Left colon (tissue), 2 donors: ENCODE data around the gene GFAP. TPM values are rescaled to one million over a fixed set of nuclear protein-coding genes. Genes with fewer than 3 reads are reported as not detected.

Source experiments
- ATAC-seq: fragments of 200-7000 bp; cut with Tn5 transposase; one replicate; pipeline ENCODE4 v1.9.1; 2020; ENCODE audit warnings: mild to moderate bottlenecking, moderate library complexity
- DNase-seq, 2 donors: peaks; one replicate each; pipeline ENCODE4 v3.0.0-alpha.2; 2020
- intact Hi-C, 2 donors: fragments of 100-400 bp; cut with DNase I in 1 of 2; cut with micrococcal nuclease in 1 of 2; formaldehyde crosslinking; loops; one replicate each; pipeline versions ENCODE4 v1.11.2 to v1.14.0; 2022; cut with DNase I, micrococcal nuclease
- total RNA-seq, 2 donors: library from RNA; stranded (reverse); fragmentation: NEBNext Ultra II Directional; extraction: Animal tissue kit (Norgen Biotek cat#: 25700); gene quantifications; one replicate each; pipeline ENCODE4 v1.2.1, GENCODE V29; 2021
- donor health status: DM: no; HTN: no; CAD: no.
- donor health status: DM: yes; HTN: yes; CAD: no.

Gene GFAP
- total RNA-seq, 2 donors from 2014 or later = 0.11 to 0.37 TPM

- peak; percentile 69 to 78 for DNase-seq
- intact Hi-C loops = loop anchor here (2.0 to 10.0 kb wide), 3 partner anchors 95 to 185 kb away; no protein-coding TSS in a partner anchor
- ATAC-seq = peak; percentile 97
Observed at GRCh38 chr17:44919885-44920564, 4.7 kb upstream of the GFAP start.

- DNase-seq = no peak
- no peak for ATAC-seq
- intact Hi-C loops = loop anchor here in 1 of 2 donors (10.0 kb wide), 1 partner anchor 185 kb away; no protein-coding TSS in a partner anchor
Observed at GRCh38 chr17:44919411-44919810, 4.1 kb upstream of the GFAP start.

DNA sequence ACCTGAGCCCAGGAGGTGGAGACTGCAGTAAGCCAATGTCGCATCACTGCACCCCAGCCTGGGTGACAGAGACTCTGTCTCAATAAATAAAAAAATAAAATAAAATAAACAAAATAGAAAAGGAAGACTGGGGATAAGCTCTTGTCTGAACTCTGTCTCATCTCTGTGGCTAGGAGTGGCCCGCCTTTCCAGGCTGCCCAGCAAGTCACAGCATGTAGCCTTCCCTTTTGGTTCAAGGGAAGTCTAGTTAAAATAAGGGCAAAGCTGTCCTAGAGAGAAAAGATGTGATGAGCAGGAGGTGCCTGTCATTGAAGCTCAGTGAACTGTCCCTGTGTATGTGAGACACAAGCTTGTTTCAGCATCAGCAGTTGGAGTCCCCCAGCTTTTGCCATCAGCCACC is 2.7 kb upstream of the GFAP start:
- intact Hi-C loops = loop anchor here in 1 of 2 donors (10.0 kb wide), 1 partner anchor 187 kb away; no protein-coding TSS in a partner anchor

GRCh38 chr17:44917456-44917855 is 2.2 kb upstream of the GFAP start:
- DNase-seq = peak in 1 of 2 donors; percentile 14
- intact Hi-C loops = loop anchor here in 1 of 2 donors (10.0 kb wide), 1 partner anchor 187 kb away; no protein-coding TSS in a partner anchor
- no peak for ATAC-seq

More for the DNA sequence above, 2.7 kb upstream of the GFAP start:
- DNase-seq (no peak), ATAC-seq (no peak)

DNA sequence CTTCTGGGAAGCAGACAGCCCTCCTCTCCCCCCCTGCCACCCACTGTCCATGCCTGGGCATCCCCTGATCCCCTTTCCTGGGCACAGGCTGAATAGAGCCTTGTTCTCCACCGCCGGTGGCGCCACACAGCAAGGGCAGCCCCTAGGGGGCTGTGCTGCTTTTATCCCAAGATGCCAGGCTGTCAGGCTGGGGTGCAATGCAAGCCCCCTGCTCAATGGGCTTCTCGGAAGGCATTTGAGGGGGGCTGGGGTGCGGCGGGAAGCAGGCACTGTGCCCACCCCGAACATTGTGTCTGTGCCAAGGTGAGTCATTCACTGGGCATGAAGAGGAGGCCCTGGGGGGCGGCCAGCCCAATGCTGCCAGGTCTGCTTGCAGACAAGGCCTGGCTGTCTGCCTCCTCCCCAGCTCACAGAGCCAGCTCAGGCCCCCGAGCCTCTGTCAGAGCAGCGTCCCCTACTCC is 1.5 kb upstream of the GFAP start:
- no peak for ATAC-seq
- peak in 1 of 2 donors; percentile 32 for DNase-seq
- intact Hi-C loops = loop anchor here in 1 of 2 donors (10.0 kb wide), 1 partner anchor 188 kb away; no protein-coding TSS in a partner anchor

DNA sequence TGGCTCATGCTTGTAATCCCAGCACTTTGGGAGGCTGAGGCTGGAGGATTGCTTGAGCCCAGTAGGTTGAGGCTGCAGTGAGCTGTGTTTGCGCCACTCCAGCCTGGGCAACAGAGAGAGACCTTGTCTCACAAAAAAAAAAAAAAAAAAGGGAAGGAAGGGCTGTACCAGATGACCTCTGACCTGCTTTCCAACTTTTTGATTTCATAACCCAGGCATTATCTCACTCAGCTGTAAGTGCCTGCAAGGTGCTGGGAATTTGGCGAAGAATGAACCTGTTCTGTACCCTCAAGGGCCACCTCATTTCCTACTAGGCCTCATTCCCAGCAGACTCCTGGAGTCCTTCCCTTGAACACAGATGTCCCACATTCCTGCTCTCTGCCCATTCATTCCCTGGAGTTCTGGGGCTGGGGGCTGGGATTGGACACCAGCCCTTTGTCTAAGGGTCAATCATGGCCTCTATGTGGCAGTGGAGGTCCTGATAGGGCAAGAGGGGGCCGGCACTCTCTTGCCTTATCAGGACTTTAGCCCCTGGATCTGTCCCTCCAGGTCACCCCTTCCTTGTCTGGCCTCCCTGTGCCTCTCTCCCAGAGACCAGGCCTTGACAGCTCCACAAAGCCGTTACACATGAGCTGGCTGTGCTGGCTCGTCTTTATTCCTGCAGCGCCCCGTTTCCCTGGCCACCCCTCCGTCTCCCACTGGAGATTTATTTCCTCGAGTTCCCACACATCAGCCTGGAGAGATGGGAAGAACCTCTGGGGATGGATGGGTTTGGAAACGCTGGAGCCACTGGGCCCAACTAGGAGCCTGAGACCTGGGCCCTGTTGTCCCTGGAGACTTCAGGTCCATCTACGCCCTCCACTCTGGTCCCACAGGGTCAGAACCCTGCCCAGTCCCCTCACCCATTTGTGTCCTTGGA is 821 bp upstream of the GFAP start:
- intact Hi-C loops = loop anchor here in 1 of 2 donors (10.0 kb wide), 1 partner anchor 189 kb away; no protein-coding TSS in a partner anchor
- peak in 1 of 2 donors; percentile 20 for DNase-seq
- ATAC-seq = no peak

GRCh38 chr17:44914698-44915271 is 515 bp downstream of the GFAP start:
- no peak for ATAC-seq
- intact Hi-C loops = loop anchor here in 1 of 2 donors (10.0 kb wide), 1 partner anchor 190 kb away; no protein-coding TSS in a partner anchor
- peak in 1 of 2 donors; percentile 24 for DNase-seq

- ATAC-seq (no peak), DNase-seq (no peak)
- intact Hi-C loops = loop anchor here in 1 of 2 donors (10.0 kb wide), 1 partner anchor 191 kb away; no protein-coding TSS in a partner anchor
Observed at GRCh38 chr17:44914148-44914547, 1.2 kb downstream of the GFAP start.

DNA sequence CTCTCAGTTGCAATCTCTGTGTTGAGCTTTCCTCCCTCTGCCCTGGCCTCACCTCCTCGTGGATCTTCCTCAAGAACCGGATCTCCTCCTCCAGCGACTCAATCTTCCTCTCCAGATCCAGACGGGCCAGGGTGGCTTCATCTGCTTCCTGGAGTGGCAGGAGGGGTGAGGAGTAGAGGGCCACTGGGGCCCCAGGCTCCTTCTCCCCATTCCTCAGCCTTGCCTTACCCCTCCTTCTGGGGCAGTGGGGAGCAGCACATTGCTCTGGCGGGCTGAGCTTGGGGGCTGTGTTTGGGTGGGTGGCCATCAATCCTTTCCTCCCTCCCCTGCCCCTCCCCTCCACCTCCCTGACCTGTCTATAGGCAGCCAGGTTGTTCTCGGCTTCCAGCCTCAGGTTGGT is 1.6 kb downstream of the GFAP start:
- intact Hi-C loops = loop anchor here in 1 of 2 donors (10.0 kb wide), 1 partner anchor 191 kb away; no protein-coding TSS in a partner anchor
- DNase-seq (peak in 1 of 2 donors; percentile 11), ATAC-seq (no peak)

GRCh38 chr17:44912763-44913544 is 2.3 kb downstream of the GFAP start:
- intact Hi-C loops = loop anchor here in 1 of 2 donors (10.0 kb wide), 1 partner anchor 192 kb away; no protein-coding TSS in a partner anchor
- no peak for DNase-seq
- no peak for ATAC-seq

DNA sequence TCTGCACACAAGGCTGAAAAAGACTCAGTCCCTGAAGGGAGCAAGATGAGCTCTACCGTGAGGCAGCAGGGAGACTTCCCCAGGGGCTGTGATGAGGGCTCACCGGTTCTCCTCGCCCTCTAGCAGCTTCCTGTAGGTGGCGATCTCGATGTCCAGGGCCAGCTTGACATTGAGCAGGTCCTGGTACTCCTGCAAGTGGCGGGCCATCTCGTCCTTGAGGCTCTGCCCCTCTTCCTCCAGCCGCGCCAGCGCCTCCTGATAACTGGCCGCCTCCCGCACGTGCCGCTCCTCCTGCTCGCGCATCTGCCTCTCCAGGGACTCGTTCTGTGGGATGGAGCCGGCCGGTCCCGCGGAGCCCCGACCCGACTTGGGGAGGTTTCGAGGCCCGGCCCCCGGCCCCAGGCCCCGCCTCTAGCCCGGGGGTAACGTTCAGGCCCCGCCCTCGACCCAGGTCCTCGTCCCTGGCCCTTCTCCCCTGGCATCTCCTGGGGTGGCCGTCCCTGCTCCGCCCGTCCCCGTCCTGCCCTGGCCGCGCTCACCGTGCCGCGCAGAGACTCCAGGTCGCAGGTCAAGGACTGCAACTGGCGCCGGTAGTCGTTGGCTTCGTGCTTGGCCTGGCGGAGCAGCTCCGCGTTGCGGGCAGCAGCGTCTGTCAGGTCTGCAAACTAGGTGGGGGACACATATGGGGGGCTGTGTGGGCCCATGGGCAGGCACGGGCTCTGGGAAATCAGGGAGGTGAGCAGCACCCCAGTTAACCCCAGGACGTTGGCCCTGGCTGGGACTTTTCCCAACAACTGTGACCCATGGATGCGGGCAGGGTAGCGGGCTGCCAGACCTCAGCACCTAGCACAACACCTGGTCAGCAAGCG is 3.9 kb downstream of the GFAP start:
- ATAC-seq (peak; percentile 80), DNase-seq (peak; percentile 64 to 72)
- intact Hi-C loops = loop anchor here in 1 of 2 donors (10.0 kb wide), 1 partner anchor 193 kb away; no protein-coding TSS in a partner anchor

GRCh38 chr17:44910231-44911106 is 4.8 kb downstream of the GFAP start:
- intact Hi-C loops = loop anchor here in 1 of 2 donors (10.0 kb wide), 1 partner anchor 194 kb away; no protein-coding TSS in a partner anchor
- ATAC-seq = no peak
- DNase-seq = no peak

GRCh38 chr17:44909681-44910144 is 5.6 kb downstream of the GFAP start:
- DNase-seq = no peak
- no peak for ATAC-seq
- intact Hi-C loops = loop anchor here in 1 of 2 donors (10.0 kb wide), 1 partner anchor 195 kb away; no protein-coding TSS in a partner anchor

DNA sequence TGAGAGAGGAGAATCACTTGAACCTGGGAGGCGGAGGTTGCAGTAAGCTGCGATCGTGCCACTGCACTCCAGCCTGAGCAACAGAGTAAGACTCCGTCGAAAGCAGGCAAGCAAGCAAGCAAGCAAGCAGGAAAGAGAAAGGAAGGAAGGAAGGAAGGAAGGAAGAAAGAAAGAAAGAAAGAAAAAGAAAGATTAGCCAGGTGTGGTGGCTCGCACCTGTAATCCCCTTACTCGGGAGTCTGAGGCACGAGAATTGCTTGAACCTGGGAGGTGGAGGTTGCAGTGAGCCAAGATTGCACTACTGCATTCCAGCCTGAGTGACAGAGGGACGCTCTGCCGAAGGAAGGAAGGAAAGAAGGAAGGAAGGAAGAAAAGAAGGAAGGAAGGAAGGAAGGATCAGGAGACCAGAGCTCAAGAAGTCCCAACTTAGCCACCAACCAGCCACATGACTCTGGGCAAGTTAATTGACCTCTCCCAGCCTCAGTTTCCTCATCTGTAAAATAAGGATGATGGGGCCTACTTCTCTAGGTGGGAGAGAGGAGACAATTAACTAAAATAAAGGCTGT is 6.5 kb downstream of the GFAP start:
- no peak for DNase-seq
- ATAC-seq = no peak
- intact Hi-C loops = no loop called here

- no peak for DNase-seq
- ATAC-seq = no peak
- intact Hi-C loops = no loop called here
Observed at GRCh38 chr17:44907729-44908470, 7.4 kb downstream of the GFAP start.
